GM23338 (cell line): ENCODE measurements around the gene ZNF460. TPM values are rescaled to one million over a fixed set of nuclear protein-coding genes. Genes with fewer than 3 reads are reported as not detected.

Experiments used
- ATAC-seq: fragments of 200-7000 bp; cut with Tn5 transposase; 3 replicates; pipeline ENCODE4 v1.9.1; 2020
- DNase-seq: peaks from one replicate; pipeline ENCODE4 v3.0.0-alpha.2; 2015; ENCODE audit warnings: low spot score
- H2AFZ ChIP-seq: fragments of 200-600 bp; sonication (generic); 2 replicates; pipeline ENCODE4 v1.8.0; 2016; ENCODE audit warnings: antibody characterized with exemption, mild to moderate bottlenecking, moderate library complexity
- H3F3A ChIP-seq: fragments of 200-600 bp; sonication (generic); replicated peaks from 2 replicates; pipeline ENCODE4 v1.8.0; 2017; ENCODE audit warnings: antibody characterized with exemption, mixed run types, low read depth
- H3K27ac ChIP-seq: fragments of 200-600 bp; sonication (generic); 2 replicates; pipeline ENCODE4 v1.6.1; 2016; ENCODE audit warnings: low read depth
- H3K27me3 ChIP-seq: fragments of 200-600 bp; sonication (generic); 2 replicates; pipeline ENCODE4 v1.8.0; 2016; ENCODE audit warnings: mild to moderate bottlenecking, mixed run types, moderate library complexity; ENCODE audit not compliant: insufficient read depth
- H3K36me3 ChIP-seq: fragments of 200-600 bp; sonication (generic); 2 replicates; pipeline ENCODE4 v1.8.0; 2016; ENCODE audit warnings: mild to moderate bottlenecking; ENCODE audit not compliant: insufficient read depth
- H3K4me1 ChIP-seq: fragments of 200-600 bp; sonication (generic); 2 replicates; pipeline ENCODE4 v1.8.0; 2016; ENCODE audit warnings: mild to moderate bottlenecking, moderate library complexity; ENCODE audit not compliant: insufficient read depth
- H3K4me2 ChIP-seq: fragments of 200-600 bp; sonication (generic); 2 replicates; pipeline ENCODE4 v1.7.1; 2017; ENCODE audit warnings: mixed run types
- H3K4me3 ChIP-seq: fragments of 200-600 bp; sonication (generic); 2 replicates; pipeline ENCODE4 v1.6.1; 2016; ENCODE audit warnings: mixed run types
- H3K79me2 ChIP-seq: fragments of 200-600 bp; sonication (generic); replicated peaks from 2 replicates; pipeline ENCODE4 v1.8.0; 2017; ENCODE audit warnings: mild to moderate bottlenecking; ENCODE audit not compliant: insufficient read depth
- H3K9me2 ChIP-seq: fragments of 200-600 bp; sonication (generic); 2 replicates; pipeline ENCODE4 v1.8.0; 2017; ENCODE audit not compliant: insufficient read depth
- H4K20me1 ChIP-seq: fragments of 200-600 bp; sonication (generic); replicated peaks from 2 replicates; pipeline ENCODE4 v1.8.0; 2017; ENCODE audit warnings: mild to moderate bottlenecking; ENCODE audit not compliant: insufficient read depth
- H3K27ac Mint-ChIP-seq: 2 replicates; pipeline ENCODE4 v1.8.0; 2020; ENCODE audit warnings: inconsistent platforms, mild to moderate bottlenecking, moderate library complexity, mixed read lengths
- H3K27me3 Mint-ChIP-seq: 3 replicates; pipeline ENCODE4 v1.8.0; 2022; ENCODE audit warnings: low read depth, mild to moderate bottlenecking, moderate library complexity, mixed read lengths, inconsistent platforms; ENCODE audit not compliant: insufficient read depth, poor library complexity
- H3K36me3 Mint-ChIP-seq: 3 replicates; pipeline ENCODE4 v1.8.0; 2021; ENCODE audit warnings: low read depth, mild to moderate bottlenecking, inconsistent platforms, moderate library complexity, mixed read lengths
- H3K4me1 Mint-ChIP-seq: 3 replicates; pipeline ENCODE4 v1.8.0; 2020; ENCODE audit warnings: mild to moderate bottlenecking, inconsistent platforms, mixed read lengths
- H3K4me3 Mint-ChIP-seq: 3 replicates; pipeline ENCODE4 v1.8.0; 2021; ENCODE audit warnings: moderate library complexity, mild to moderate bottlenecking, inconsistent platforms, mixed read lengths
- H3K9me3 Mint-ChIP-seq: 3 replicates; pipeline ENCODE4 v1.8.0; 2020; ENCODE audit warnings: moderate library complexity, mild to moderate bottlenecking, inconsistent platforms, mixed read lengths
- CREB1 ChIP-seq: fragments of 250-450 bp; sonication (Bioruptor Pico); IDR thresholded peaks from 2 replicates; pipeline ENCODE4 v1.5.0; 2020; ENCODE audit warnings: low read depth, mild to moderate bottlenecking, moderate library complexity
- CTCF ChIP-seq, 2 experiments: fragments of 200-600 bp in 1 of 2; sonication (generic) in 1 of 2; conservative IDR thresholded peaks; 2 replicates each; pipeline versions ENCODE4 v1.5.1 to v1.6.1; 2016 to 2017; ENCODE audit warnings: antibody characterized with exemption in 2 of 2, low read depth in 2 of 2, mild to moderate bottlenecking in 2 of 2, moderate library complexity in 1 of 2
- ETS1 ChIP-seq: IDR thresholded peaks from 2 replicates; pipeline ENCODE4 v1.6.1; 2016; ENCODE audit warnings: antibody characterized with exemption
- EZH2 ChIP-seq: fragments of 200-600 bp; sonication (generic); IDR thresholded peaks from one replicate; pipeline ENCODE4 v1.8.0; 2017; ENCODE audit warnings: antibody characterized with exemption, mild to moderate bottlenecking, low read depth; ENCODE audit not compliant: unreplicated experiment
- EZH2phosphoT487 ChIP-seq: fragments of 200-600 bp; sonication (generic); IDR thresholded peaks from one replicate; pipeline ENCODE4 v1.8.1; 2018; ENCODE audit warnings: antibody characterized with exemption; ENCODE audit not compliant: unreplicated experiment
- JUNB ChIP-seq: IDR thresholded peaks from one replicate; pipeline ENCODE4 v1.6.1; 2016; ENCODE audit warnings: antibody characterized with exemption; ENCODE audit not compliant: unreplicated experiment
- NANOG ChIP-seq: IDR thresholded peaks from 2 replicates; pipeline ENCODE4 v1.6.1; 2016; ENCODE audit warnings: antibody characterized with exemption, borderline replicate concordance
- POLR2AphosphoS5 ChIP-seq: IDR thresholded peaks from 2 replicates; pipeline ENCODE4 v1.6.1; 2016; ENCODE audit warnings: antibody characterized with exemption, low read depth
- REST ChIP-seq: IDR thresholded peaks from one replicate; pipeline ENCODE4 v1.6.1; 2018; ENCODE audit warnings: antibody characterized with exemption; ENCODE audit not compliant: unreplicated experiment
- STAT1 ChIP-seq: IDR thresholded peaks from one replicate; pipeline ENCODE4 v1.6.1; 2016; ENCODE audit warnings: antibody characterized with exemption; ENCODE audit not compliant: unreplicated experiment
- ZNF114 ChIP-seq: fragments of 250-450 bp; sonication (Bioruptor Pico); IDR thresholded peaks from 2 replicates; pipeline ENCODE4 v1.5.0; 2020; ENCODE audit warnings: mild to moderate bottlenecking, moderate library complexity
- ZNF331 ChIP-seq: fragments of 250-450 bp; sonication (Bioruptor Pico); IDR thresholded peaks from 2 replicates; pipeline ENCODE4 v1.5.0; 2020; ENCODE audit warnings: low read depth, mild to moderate bottlenecking, moderate library complexity
- ZNF462 ChIP-seq: fragments of 250-450 bp; sonication (Bioruptor Pico); IDR thresholded peaks from 2 replicates; pipeline ENCODE4 v1.5.0; 2020; ENCODE audit warnings: mild to moderate bottlenecking, moderate library complexity
- polyA plus RNA-seq: library from polyadenylated mRNA; unstranded; fragments of >200 nt; fragmentation: Nextera tagmentation; extraction: Ambion mirVana; gene quantifications from 2 replicates; pipeline ENCODE4 v1.2.1, GENCODE V29; 2016
- total RNA-seq: library from RNA; depleted of rRNA; stranded (reverse); fragments of >200 nt; shearing (Covaris generic); gene quantifications from 2 replicates; pipeline ENCODE4 v1.2.3, GENCODE V29; 2014

ZNF460 gene
- total and polyA plus RNA-seq, 2 experiments from 2014 or later = 3.4 to 81.7 TPM

- no peaks in the 10 kb centered on the region for H3K4me1 ChIP-seq
- DNase-seq (no peak), ATAC-seq (no peak)
- Mint-ChIP-seq H3K36me3 (no peaks in the 10 kb centered on the region), H3K4me1 (no peaks in the 10 kb centered on the region; the same call in 1 of the 3 replicates), H3K27me3 (no peaks in the 10 kb centered on the region), H3K4me3 (no peak overlapping the region), H3K27ac (no peak overlapping the region), H3K9me3 (no peaks in the 10 kb centered on the region)
- H3K4me3 ChIP-seq = no peak overlapping the region
- no peak overlapping the region for H2AFZ ChIP-seq
- no peaks in the 10 kb centered on the region for H3F3A ChIP-seq
- no peak overlapping the region for H3K27ac ChIP-seq
- H3K79me2 ChIP-seq = no peaks in the 10 kb centered on the region
- no peak overlapping the region for H3K4me2 ChIP-seq
- no peaks in the 10 kb centered on the region for H3K36me3 ChIP-seq
- no peak for TF ChIP-seq STAT1
- no peak for TF ChIP-seq ZNF114 (CRISPR knock-in tag)
- TF ChIP-seq CTCF (conservative IDR thresholded peaks at IDR 0.05; ENCODE audit: low read depth in 2 of 2) = no peak
- TF ChIP-seq CREB1 (CRISPR knock-in tag) = no peak
- no peak for TF ChIP-seq REST
- TF ChIP-seq ZNF331 (CRISPR knock-in tag) = no peak
- TF ChIP-seq NANOG = no peak
- TF ChIP-seq ETS1 = no peak
- TF ChIP-seq ZNF462 (CRISPR knock-in tag) = no peak
- no peak for TF ChIP-seq JUNB
- TF ChIP-seq EZH2phosphoT487 = no peak
- TF ChIP-seq POLR2AphosphoS5 = no peak
- TF ChIP-seq EZH2 = no peak
- no peaks in the 10 kb centered on the region for H3K27me3 ChIP-seq
- H4K20me1 ChIP-seq = no peaks in the 10 kb centered on the region
- H3K9me2 ChIP-seq = no peaks in the 10 kb centered on the region
Measured at GRCh38 chr19:57338877-57339276, 58.6 kb downstream of the ZNF460 start.
